H1 (cell line): Measurements from ENCODE around the gene CBR3. TPM values are rescaled to one million over a fixed set of nuclear protein-coding genes. Genes with fewer than 3 reads are reported as not detected.
"Not testable (repeated sequence)": the region's sequence is repeated elsewhere in the genome, so short reads cannot be mapped to it uniquely, and the experiment has no call there.

Source experiments
- CTCF ChIA-PET: fragments of 300-600 bp; sonication (Branson Sonifier 250); formaldehyde crosslinking; loops from one replicate; lab custom pipeline; 2021; ENCODE audit not compliant: partially characterized antibody; lab: Charles Lee
- POLR2A ChIA-PET: fragments of 300-600 bp; sonication (Branson Sonifier 250); formaldehyde crosslinking; loops from one replicate; lab custom pipeline; 2021; ENCODE audit warnings: inconsistent platforms; ENCODE audit not compliant: partially characterized antibody; lab: Charles Lee
- DNase-seq, 2 experiments: peaks; one replicate each; pipeline versions ENCODE4 v3.0.0 to v3.0.0-alpha.2; 2010 to 2022; ENCODE audit warnings: low spot score in 2 of 2, low read depth in 1 of 2, mixed read lengths in 1 of 2
- FAIRE-seq: peaks from 2 replicates; lab custom pipeline; 2011; peaks lifted over from hg19 to GRCh38; lab: Jason Lieb, UNC
- H2AFZ ChIP-seq: 2 replicates; pipeline ENCODE4 v1.8.1; 2012; ENCODE audit warnings: low read length, inconsistent platforms
- H2AK5ac ChIP-seq: 2 replicates; pipeline ENCODE4 v1.6.1; 2013; ENCODE audit warnings: low read depth, low read length
- H2BK120ac ChIP-seq: replicated peaks from 2 replicates; pipeline ENCODE3; 2013; ENCODE audit warnings: low read depth, low read length, inconsistent platforms
- H2BK12ac ChIP-seq: 2 replicates; pipeline ENCODE4 v1.6.1; 2013; ENCODE audit warnings: low read depth, low read length
- H2BK15ac ChIP-seq: 2 replicates; pipeline ENCODE4 v1.6.1; 2013; ENCODE audit warnings: low read length
- H2BK20ac ChIP-seq: 2 replicates; pipeline ENCODE4 v1.6.1; 2013; ENCODE audit warnings: low read length
- H2BK5ac ChIP-seq: 2 replicates; pipeline ENCODE4 v1.6.1; 2013; ENCODE audit warnings: low read depth, low read length
- H3K14ac ChIP-seq: 2 replicates; pipeline ENCODE4 v1.6.1; 2013; ENCODE audit warnings: inconsistent platforms; ENCODE audit not compliant: insufficient read length
- H3K18ac ChIP-seq: 2 replicates; pipeline ENCODE4 v1.6.1; 2013; ENCODE audit warnings: low read length; ENCODE audit errors: extremely low read depth
- H3K23ac ChIP-seq: 2 replicates; pipeline ENCODE4 v1.6.1; 2013; ENCODE audit warnings: inconsistent platforms; ENCODE audit not compliant: insufficient read length
- H3K23me2 ChIP-seq: 2 replicates; pipeline ENCODE4 v1.6.1; 2013; ENCODE audit warnings: low read depth, low read length
- H3K27ac ChIP-seq: 2 replicates; pipeline ENCODE4 v1.6.1; 2011; ENCODE audit warnings: low read depth, low read length, inconsistent platforms
- H3K27me3 ChIP-seq, 4 experiments: replicated peaks in 1 of 4; 1 replicate in 1 of 4; 2 replicates in 3 of 4; pipeline versions ENCODE4 v1.6.1 to v1.8.1; 2011 to 2013; ENCODE audit warnings: low read length in 3 of 4, mild to moderate bottlenecking in 3 of 4, inconsistent platforms in 2 of 4, mixed read lengths in 2 of 4, moderate library complexity in 1 of 4; ENCODE audit not compliant: control insufficient read depth in 3 of 4, insufficient read depth in 3 of 4; ENCODE audit errors: extremely low read depth in 1 of 4
- H3K36me3 ChIP-seq, 4 experiments: 2 replicates each; pipeline versions ENCODE4 v1.6.1 to v1.8.1; 2011 to 2013; ENCODE audit warnings: mild to moderate bottlenecking in 4 of 4, low read length in 3 of 4, moderate library complexity in 2 of 4, control low read depth in 1 of 4, inconsistent platforms in 1 of 4; ENCODE audit not compliant: insufficient read depth in 4 of 4, control insufficient read depth in 2 of 4
- H3K4ac ChIP-seq: replicated peaks from 2 replicates; pipeline ENCODE3; 2013; ENCODE audit warnings: low read length, low read depth, mixed read lengths, inconsistent platforms; ENCODE audit not compliant: insufficient read length
- H3K4me1 ChIP-seq, 4 experiments: replicated peaks in 1 of 4; 1 replicate in 1 of 4; 2 replicates in 3 of 4; pipeline versions ENCODE4 v1.6.1 to v1.8.1; 2011 to 2013; ENCODE audit warnings: low read length in 3 of 4, inconsistent platforms in 2 of 4, mixed read lengths in 1 of 4; ENCODE audit not compliant: insufficient read depth in 4 of 4, control insufficient read depth in 3 of 4
- H3K4me2 ChIP-seq, 2 experiments: 2 replicates each; pipeline versions ENCODE4 v1.6.1 to v1.8.1; 2011 to 2013; ENCODE audit warnings: low read depth in 2 of 2, low read length in 2 of 2, control low read depth in 1 of 2, inconsistent platforms in 1 of 2, mild to moderate bottlenecking in 1 of 2; ENCODE audit not compliant: insufficient read depth in 1 of 2
- H3K4me3 ChIP-seq, 4 experiments: fragments of 200-600, 300-600 bp in 1 of 4; sonication (generic), shearing (Covaris generic), sonication (Bioruptor Twin) in 1 of 4; 2 replicates each; pipeline versions ENCODE4 v1.5.1 to v1.8.1; 2011 to 2016; ENCODE audit warnings: low read length in 4 of 4, low read depth in 3 of 4, control low read depth in 2 of 4, inconsistent platforms in 2 of 4, mild to moderate bottlenecking in 2 of 4, mixed read lengths in 1 of 4, moderate library complexity in 1 of 4; ENCODE audit not compliant: insufficient read depth in 2 of 4; ENCODE audit errors: extremely low read depth in 1 of 4
- H3K56ac ChIP-seq: replicated peaks from 2 replicates; pipeline ENCODE3; 2013; ENCODE audit warnings: low read depth, mild to moderate bottlenecking, mixed read lengths, low read length, inconsistent platforms; ENCODE audit not compliant: insufficient read length
- H3K79me1 ChIP-seq: 2 replicates; pipeline ENCODE4 v1.6.1; 2013; ENCODE audit warnings: low read depth, low read length, control low read depth
- H3K79me2 ChIP-seq, 2 experiments: 2 replicates each; pipeline versions ENCODE4 v1.6.1 to v1.8.1; 2012 to 2013; ENCODE audit warnings: low read length in 2 of 2, mild to moderate bottlenecking in 2 of 2, inconsistent platforms in 1 of 2; ENCODE audit not compliant: insufficient read depth in 2 of 2, control insufficient read depth in 1 of 2
- H3K9ac ChIP-seq, 4 experiments: replicated peaks in 1 of 4; 1 replicate in 1 of 4; 2 replicates in 3 of 4; pipeline versions ENCODE4 v1.6.1 to v1.8.1; 2011 to 2013; ENCODE audit warnings: low read depth in 3 of 4, low read length in 3 of 4, control low read depth in 2 of 4, mild to moderate bottlenecking in 2 of 4, moderate library complexity in 2 of 4, inconsistent platforms in 1 of 4; ENCODE audit errors: extremely low read depth in 1 of 4
- H3K9me3 ChIP-seq, 2 experiments: 2 replicates each; pipeline versions ENCODE4 v1.6.1 to v1.8.1; 2012 to 2013; ENCODE audit warnings: mild to moderate bottlenecking in 2 of 2, moderate library complexity in 2 of 2, control low read depth in 1 of 2, inconsistent platforms in 1 of 2, low read depth in 1 of 2, low read length in 1 of 2, mixed read lengths in 1 of 2; ENCODE audit not compliant: insufficient read depth in 2 of 2
- H4K20me1 ChIP-seq, 2 experiments: replicated peaks in 1 of 2; 2 replicates each; pipeline versions ENCODE3 to v1.8.1; 2011 to 2013; ENCODE audit warnings: inconsistent platforms in 2 of 2, low read length in 2 of 2, mild to moderate bottlenecking in 1 of 2; ENCODE audit not compliant: insufficient read depth in 2 of 2, control insufficient read depth in 1 of 2
- H4K5ac ChIP-seq: 2 replicates; pipeline ENCODE4 v1.6.1; 2013; ENCODE audit warnings: low read length, low read depth, mixed read lengths, inconsistent platforms; ENCODE audit not compliant: insufficient read length
- H4K8ac ChIP-seq: 2 replicates; pipeline ENCODE4 v1.8.0; 2013; ENCODE audit warnings: mild to moderate bottlenecking, moderate library complexity, low read length, inconsistent platforms; ENCODE audit not compliant: insufficient read depth; ENCODE audit errors: extremely low read depth
- H4K91ac ChIP-seq: replicated peaks from 2 replicates; pipeline ENCODE3; 2013; ENCODE audit warnings: low read length, mixed read lengths, inconsistent platforms; ENCODE audit not compliant: insufficient read length
- ASH2L ChIP-seq: fragments of 200-600, 300-600 bp; sonication (generic); IDR thresholded peaks from one replicate; pipeline ENCODE4 v1.7.1; 2017; ENCODE audit warnings: low read length
- WGBS, 2 experiments: shearing (Covaris generic) in 1 of 2; methylation state at CpG; one replicate each; pipeline versions ENCODE4 v1.1.6 to v1.1.7; 2013 to 2015; ENCODE audit warnings: low lambda C conversion rate in 2 of 2, mixed read lengths in 2 of 2, inconsistent platforms in 1 of 2, low coverage in 1 of 2, missing lambda C conversion rate in 1 of 2; ENCODE audit not compliant: insufficient replicate concordance in 2 of 2, insufficient coverage in 1 of 2, insufficient read length in 1 of 2; ENCODE audit errors: extremely low coverage in 1 of 2, missing lambda C conversion rate in 1 of 2; 5-methylcytosine and 5-hydroxymethylcytosine counted together
- polyA plus RNA-seq, 7 experiments: library from polyadenylated mRNA; depleted of rRNA in 3 of 7; stranded (reverse) in 5 of 7; unstranded in 2 of 7; fragments of >200 nt in 5 of 7; fragments of 200-250 nt in 2 of 7; gene quantifications; 1 replicate in 5 of 7; 2 replicates in 1 of 7; 4 replicates in 1 of 7; pipeline versions ENCODE4 v1.2.1 to v1.2.3, GENCODE V29; 2011 to 2013; ENCODE audit warnings: missing spikeins in 2 of 7, mixed read lengths in 2 of 7
- total RNA-seq: library from RNA; stranded (reverse); fragmentation: NEBNext Ultra II Directional; extraction: Animal tissue kit (Norgen Biotek cat#: 25700); gene quantifications from 2 replicates; pipeline ENCODE4 v1.2.1, GENCODE V29; 2021

The CBR3 gene
- total and polyA plus RNA-seq, 2 of the 8 experiments (the other 6 are each of a cell fraction or from before 2014, with no cell fraction given), result 1.2 to 4.3 TPM

DNA sequence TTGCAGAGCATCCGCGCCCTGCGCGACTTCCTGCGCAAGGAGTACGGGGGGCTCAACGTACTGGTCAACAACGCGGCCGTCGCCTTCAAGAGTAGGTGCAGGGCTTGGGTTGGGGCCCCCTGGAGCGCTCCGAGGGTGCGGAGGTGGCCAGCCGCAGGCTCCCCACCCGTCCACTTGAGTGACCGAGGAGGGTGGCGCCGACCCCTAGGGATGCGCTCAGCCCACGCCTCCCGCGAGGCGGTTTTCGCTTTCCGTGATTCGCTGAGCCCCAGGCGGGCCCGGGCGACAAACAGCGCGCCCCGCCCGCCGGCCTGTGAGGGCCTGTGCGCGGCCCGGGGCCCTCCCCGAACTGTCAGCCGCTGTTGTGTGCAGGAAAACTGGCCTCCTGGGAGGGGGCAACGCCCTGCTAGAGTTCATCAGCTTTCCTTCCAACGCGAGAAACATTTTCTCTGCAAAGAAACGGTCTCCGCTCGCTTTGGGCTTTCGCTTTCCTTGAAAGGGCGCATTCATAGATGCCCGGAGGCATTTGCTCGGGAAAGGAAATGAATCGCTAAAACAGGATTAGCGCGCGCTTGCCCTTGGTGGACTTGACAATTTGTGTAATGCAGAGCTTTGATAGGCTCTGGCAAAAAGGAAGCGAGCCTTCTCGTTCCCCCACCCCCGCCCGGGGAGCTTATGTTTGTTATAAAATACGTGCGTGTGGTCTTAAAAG is 668 bp downstream of the CBR3 start (continued):
- peak; percentile 71 for TF ChIP-seq ASH2L

DNA sequence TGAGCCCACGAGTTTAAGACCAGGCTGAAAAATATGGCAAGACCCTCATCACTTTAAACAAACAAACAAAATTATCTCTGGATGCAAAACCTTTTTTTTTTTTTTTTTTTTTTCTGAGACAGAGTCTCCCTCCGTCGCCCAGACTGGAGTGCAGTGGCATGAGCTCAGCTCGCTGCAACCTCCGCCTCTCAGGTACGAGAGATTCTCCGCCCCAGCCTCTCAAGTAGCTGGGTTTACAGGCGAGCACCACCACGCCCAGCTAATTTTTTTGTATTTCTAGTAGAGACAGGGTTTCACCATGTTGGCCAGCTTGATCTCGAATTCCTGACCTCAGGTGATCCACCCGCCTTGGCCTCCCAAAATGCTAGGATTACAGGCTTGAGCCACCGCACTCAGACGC is 4.9 kb downstream of the CBR3 start:
- H4K91ac ChIP-seq, H4K8ac ChIP-seq, H3K18ac ChIP-seq, H2BK120ac ChIP-seq, H3K27ac ChIP-seq, H3K9me3 ChIP-seq, H2BK15ac ChIP-seq, H3K23ac ChIP-seq, H3K56ac ChIP-seq, H3K79me2 ChIP-seq, FAIRE-seq, H3K14ac ChIP-seq, H3K79me1 ChIP-seq, POLR2A ChIA-PET, H2AK5ac ChIP-seq, H3K4ac ChIP-seq, H3K4me2 ChIP-seq, H3K4me3 ChIP-seq, H4K20me1 ChIP-seq, DNase-seq, H4K5ac ChIP-seq, H3K9ac ChIP-seq, H3K4me1 ChIP-seq, H2BK12ac ChIP-seq, H2AFZ ChIP-seq, H2BK5ac ChIP-seq, H3K36me3 ChIP-seq, H2BK20ac ChIP-seq: not testable (repeated sequence)
- CTCF ChIA-PET, result interaction anchor here (0.7 to 7.1 kb wide), 7 partner anchors 12 to 191 kb away, joined by 3 to 68 read pairs (median 5); no protein-coding TSS in a partner anchor
- H3K23me2 ChIP-seq, result peaks cover 15% of the 10 kb centered on the region
- H3K27me3 ChIP-seq, result peaks cover 8 to 20% (median 18%) of the 10 kb centered on the region in 4 experiments
- WGBS, 2 experiments, result 90% methylated on average over 13 of the region's 13 CpGs; no CpG with 5 or more reads in 1 of the 2 experiments
